Neuronal stem cell (in vitro differentiated cells): Measurements from ENCODE around the gene HSF2BP.

Source experiments
- DNase-seq: peaks from one replicate; pipeline ENCODE4 v3.0.0-alpha.2; 2013; ENCODE audit warnings: low spot score
- H2AFZ ChIP-seq: one replicate; pipeline ENCODE4 v1.6.1; 2013; ENCODE audit warnings: mild to moderate bottlenecking, low read length, inconsistent platforms
- H2AK5ac ChIP-seq: 2 replicates; pipeline ENCODE4 v1.6.1; 2013; ENCODE audit warnings: low read depth, mild to moderate bottlenecking, inconsistent platforms, low read length, moderate library complexity, mixed read lengths
- H2BK120ac ChIP-seq: 2 replicates; pipeline ENCODE4 v1.6.1; 2013; ENCODE audit warnings: low read depth, mild to moderate bottlenecking, inconsistent platforms, low read length, moderate library complexity, mixed read lengths
- H2BK12ac ChIP-seq: one replicate; pipeline ENCODE4 v1.6.1; 2013; ENCODE audit warnings: low read length, inconsistent platforms
- H2BK15ac ChIP-seq: 2 replicates; pipeline ENCODE4 v1.6.1; 2013; ENCODE audit warnings: mild to moderate bottlenecking, low read length, inconsistent platforms, mixed read lengths
- H2BK5ac ChIP-seq: one replicate; pipeline ENCODE4 v1.6.1; 2013; ENCODE audit warnings: inconsistent platforms, mild to moderate bottlenecking, low read length, moderate library complexity
- H3K14ac ChIP-seq: one replicate; pipeline ENCODE4 v1.6.1; 2013; ENCODE audit warnings: low read length, inconsistent platforms
- H3K18ac ChIP-seq: 2 replicates; pipeline ENCODE4 v1.6.1; 2013; ENCODE audit warnings: low read length, inconsistent platforms
- H3K23ac ChIP-seq: 2 replicates; pipeline ENCODE4 v1.6.1; 2013; ENCODE audit warnings: low read depth, mild to moderate bottlenecking, mixed read lengths, low read length, inconsistent platforms; ENCODE audit not compliant: poor library complexity
- H3K27ac ChIP-seq: replicated peaks from 3 replicates; pipeline ENCODE4 v1.5.1; 2013; ENCODE audit warnings: low read length, inconsistent platforms
- H3K27me3 ChIP-seq, 3 experiments: 2 replicates each; pipeline ENCODE4 v1.6.1; 2013; ENCODE audit warnings: low read length in 3 of 3, mild to moderate bottlenecking in 2 of 3, inconsistent platforms in 1 of 3, low read depth in 1 of 3, mixed read lengths in 1 of 3, moderate library complexity in 1 of 3; ENCODE audit not compliant: control insufficient read depth in 3 of 3, insufficient read depth in 3 of 3
- H3K36me3 ChIP-seq, 2 donors: replicated peaks in 1 of 2; 2 replicates each; pipeline ENCODE4 v1.6.1; 2013; ENCODE audit warnings: low read length in 2 of 2; ENCODE audit not compliant: control insufficient read depth in 2 of 2, insufficient read depth in 2 of 2
- H3K4ac ChIP-seq: 2 replicates; pipeline ENCODE4 v1.6.1; 2013; ENCODE audit warnings: inconsistent platforms, mild to moderate bottlenecking, low read length, moderate library complexity
- H3K4me1 ChIP-seq, 2 donors: 1 replicate in 1 of 2; 2 replicates in 1 of 2; pipeline ENCODE4 v1.6.1; 2013; ENCODE audit warnings: low read length in 2 of 2, low read depth in 1 of 2; ENCODE audit not compliant: control insufficient read depth in 2 of 2, insufficient read depth in 1 of 2
- H3K4me2 ChIP-seq: one replicate; pipeline ENCODE4 v1.6.1; 2013; ENCODE audit warnings: mild to moderate bottlenecking, low read length, inconsistent platforms; ENCODE audit not compliant: insufficient read depth, poor library complexity, severe bottlenecking
- H3K4me3 ChIP-seq, 2 donors: 2 replicates each; pipeline ENCODE4 v1.5.1; 2013; ENCODE audit warnings: low read length in 2 of 2, mild to moderate bottlenecking in 2 of 2, inconsistent platforms in 1 of 2, moderate library complexity in 1 of 2
- H3K79me1 ChIP-seq: one replicate; pipeline ENCODE4 v1.6.1; 2013; ENCODE audit warnings: low read depth, mild to moderate bottlenecking, inconsistent platforms, low read length, moderate library complexity
- H3K9ac ChIP-seq: one replicate; pipeline ENCODE4 v1.6.1; 2013; ENCODE audit warnings: mild to moderate bottlenecking, low read depth, low read length, inconsistent platforms; ENCODE audit not compliant: poor library complexity
- H3K9me3 ChIP-seq, 2 donors: replicated peaks in 1 of 2; 2 replicates each; pipeline versions ENCODE3 to v1.6.1; 2013; ENCODE audit warnings: low read length in 2 of 2, mild to moderate bottlenecking in 2 of 2, inconsistent platforms in 1 of 2, low read depth in 1 of 2, mixed read lengths in 1 of 2, moderate library complexity in 1 of 2; ENCODE audit not compliant: control insufficient read depth in 2 of 2, insufficient read depth in 1 of 2
- H4K8ac ChIP-seq: one replicate; pipeline ENCODE4 v1.6.1; 2013; ENCODE audit warnings: low read depth, mild to moderate bottlenecking, inconsistent platforms, low read length, moderate library complexity
- H4K91ac ChIP-seq: one replicate; pipeline ENCODE4 v1.6.1; 2013; ENCODE audit warnings: low read length, low read depth, mild to moderate bottlenecking, inconsistent platforms; ENCODE audit not compliant: poor library complexity
- WGBS, 2 donors: extraction: QIAGEN DNeasy Blood & Tissue Kit; methylation state at CpG; one replicate each; pipeline ENCODE4 v1.1.7; 2013; ENCODE audit warnings: missing lambda C conversion rate in 2 of 2, mixed read lengths in 1 of 2; ENCODE audit not compliant: insufficient read length in 2 of 2, insufficient replicate concordance in 1 of 2; ENCODE audit errors: extremely low coverage in 2 of 2; 5-methylcytosine and 5-hydroxymethylcytosine counted together

HSF2BP gene

DNA sequence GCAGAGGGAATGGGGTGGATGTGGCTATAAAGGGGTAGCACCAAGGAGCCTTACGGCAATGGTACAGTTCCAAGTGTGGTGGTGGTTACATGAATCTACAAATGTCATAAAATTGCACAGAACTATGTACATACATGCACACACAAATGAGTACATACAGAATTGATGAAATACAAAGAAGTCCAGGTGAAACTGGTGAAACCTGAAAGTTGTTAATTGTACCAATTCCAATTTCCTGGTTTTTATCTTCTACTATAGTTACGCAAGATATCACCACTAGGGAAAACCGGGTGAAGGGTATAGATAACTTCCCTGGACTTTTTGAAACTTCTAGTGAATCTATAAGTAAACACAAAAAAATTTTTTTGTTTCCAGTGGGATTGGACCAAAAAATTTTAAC, 18.9 kb downstream of the HSF2BP start:
- no peak overlapping the region for H3K14ac ChIP-seq
- H3K4me1 ChIP-seq: peaks cover 2% of the 10 kb centered on the region in 2 donors
- no peak for DNase-seq
- no peak overlapping the region for H4K91ac ChIP-seq
- no peak overlapping the region for H4K8ac ChIP-seq
- no peak overlapping the region for H3K4me2 ChIP-seq
- no peaks in the 10 kb centered on the region for H3K9me3 ChIP-seq
- no peak overlapping the region for H2BK15ac ChIP-seq
- WGBS, 2 donors: no CpG with 5 or more reads among the region's 3 CpGs
- H2AK5ac ChIP-seq: no peak overlapping the region
- H3K27me3 ChIP-seq: no peaks in the 10 kb centered on the region
- no peak overlapping the region for H2AFZ ChIP-seq
- H3K36me3 ChIP-seq: no peaks in the 10 kb centered on the region
- H3K79me1 ChIP-seq: no peaks in the 10 kb centered on the region
- H3K9ac ChIP-seq: no peak overlapping the region
- no peak overlapping the region for H3K4me3 ChIP-seq
- no peak overlapping the region for H3K4ac ChIP-seq
- no peak overlapping the region for H3K27ac ChIP-seq
- H2BK12ac ChIP-seq: no peak overlapping the region
- H3K23ac ChIP-seq: no peak overlapping the region
- H2BK120ac ChIP-seq: no peak overlapping the region
- no peak overlapping the region for H3K18ac ChIP-seq
- H2BK5ac ChIP-seq: no peak overlapping the region

GRCh38 chr21:43639470-43640353, 19.6 kb downstream of the HSF2BP start:
- no peak overlapping the region for H2BK5ac ChIP-seq
- H3K27me3 ChIP-seq: no peaks in the 10 kb centered on the region
- H3K14ac ChIP-seq: no peak overlapping the region
- no CpG with 5 or more reads among the region's 7 CpGs for WGBS, 2 donors
- no peak overlapping the region for H2BK15ac ChIP-seq
- no peak overlapping the region for H4K91ac ChIP-seq
- no peak for DNase-seq
- H3K23ac ChIP-seq: no peak overlapping the region
- no peak overlapping the region for H2AK5ac ChIP-seq
- H3K4me2 ChIP-seq: no peak overlapping the region
- H3K9ac ChIP-seq: no peak overlapping the region
- no peaks in the 10 kb centered on the region for H3K36me3 ChIP-seq
- peaks cover 0 to 2% of the 10 kb centered on the region in 2 donors for H3K4me1 ChIP-seq
- H2AFZ ChIP-seq: no peak overlapping the region
- H3K4me3 ChIP-seq: no peak overlapping the region
- no peak overlapping the region for H4K8ac ChIP-seq
- no peaks in the 10 kb centered on the region for H3K9me3 ChIP-seq
- H2BK12ac ChIP-seq: no peak overlapping the region
- H3K4ac ChIP-seq: no peak overlapping the region
- no peak overlapping the region for H3K18ac ChIP-seq
- H3K79me1 ChIP-seq: no peaks in the 10 kb centered on the region
- no peak overlapping the region for H3K27ac ChIP-seq
- no peak overlapping the region for H2BK120ac ChIP-seq

- Histone ChIP-seq H2BK15ac (no peak overlapping the region), H2BK5ac (no peak overlapping the region), H4K91ac (no peak overlapping the region), H3K27ac (no peak overlapping the region), H3K14ac (no peak overlapping the region), H3K4me1 (no peaks in the 10 kb centered on the region), H2AFZ (no peak overlapping the region), H3K36me3 (no peaks in the 10 kb centered on the region), H2AK5ac (no peak overlapping the region), H3K27me3 (peaks cover 0 to 2% (median 0%) of the 10 kb centered on the region in 3 experiments), H3K4ac (no peak overlapping the region), H2BK12ac (no peak overlapping the region), H3K4me2 (no peak overlapping the region), H3K23ac (no peak overlapping the region), H4K8ac (no peak overlapping the region), H3K9ac (no peak overlapping the region), H3K79me1 (no peaks in the 10 kb centered on the region), H2BK120ac (no peak overlapping the region), H3K18ac (no peak overlapping the region), H3K9me3 (no peaks in the 10 kb centered on the region), H3K4me3 (no peak overlapping the region)
- WGBS, 2 donors: no CpG with 5 or more reads among the region's 3 CpGs
- no peak for DNase-seq
These were observed 21.6 kb downstream of the HSF2BP start for GRCh38 chr21:43637530-43638158.

GRCh38 chr21:43635436-43635835, 23.9 kb downstream of the HSF2BP start:
- no peak overlapping the region for H3K9ac ChIP-seq
- no peak overlapping the region for H4K8ac ChIP-seq
- no peak overlapping the region for H4K91ac ChIP-seq
- no peak overlapping the region for H2AFZ ChIP-seq
- no peak overlapping the region for H3K4me2 ChIP-seq
- no peak overlapping the region for H2BK5ac ChIP-seq
- no peak overlapping the region for H2BK15ac ChIP-seq
- H3K36me3 ChIP-seq: no peaks in the 10 kb centered on the region
- H3K9me3 ChIP-seq: peaks cover 0 to 4% of the 10 kb centered on the region in 2 donors
- H3K27ac ChIP-seq: no peak overlapping the region
- DNase-seq: no peak
- H3K4me3 ChIP-seq: no peak overlapping the region
- H2AK5ac ChIP-seq: no peak overlapping the region
- H2BK12ac ChIP-seq: no peak overlapping the region
- H3K4ac ChIP-seq: no peak overlapping the region
- no peak overlapping the region for H3K23ac ChIP-seq
- no peak overlapping the region for H2BK120ac ChIP-seq
- peaks cover 0 to 2% (median 0%) of the 10 kb centered on the region in 3 experiments for H3K27me3 ChIP-seq
- no peak overlapping the region for H3K18ac ChIP-seq
- no peaks in the 10 kb centered on the region for H3K4me1 ChIP-seq
- H3K79me1 ChIP-seq: no peaks in the 10 kb centered on the region
- H3K14ac ChIP-seq: no peak overlapping the region
- WGBS, 2 donors: no CpG with 5 or more reads among the region's 7 CpGs
